Measurements from ENCODE around the gene AKR1B15.

DNA sequence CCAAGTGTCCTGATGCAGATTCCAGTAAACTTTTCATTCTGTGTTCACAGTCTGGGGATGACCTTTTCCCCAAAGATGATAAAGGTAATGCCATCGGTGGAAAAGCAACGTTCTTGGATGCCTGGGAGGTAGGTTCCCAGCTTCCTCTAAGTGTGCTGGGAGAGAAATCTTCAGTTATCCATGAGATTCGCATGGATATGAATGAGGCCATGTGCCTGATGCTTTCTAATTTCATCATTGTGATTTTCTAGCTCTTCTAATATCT lies 16.0 kb upstream of the AKR1B15 start:
- TF ChIP-seq, protein P1, sequence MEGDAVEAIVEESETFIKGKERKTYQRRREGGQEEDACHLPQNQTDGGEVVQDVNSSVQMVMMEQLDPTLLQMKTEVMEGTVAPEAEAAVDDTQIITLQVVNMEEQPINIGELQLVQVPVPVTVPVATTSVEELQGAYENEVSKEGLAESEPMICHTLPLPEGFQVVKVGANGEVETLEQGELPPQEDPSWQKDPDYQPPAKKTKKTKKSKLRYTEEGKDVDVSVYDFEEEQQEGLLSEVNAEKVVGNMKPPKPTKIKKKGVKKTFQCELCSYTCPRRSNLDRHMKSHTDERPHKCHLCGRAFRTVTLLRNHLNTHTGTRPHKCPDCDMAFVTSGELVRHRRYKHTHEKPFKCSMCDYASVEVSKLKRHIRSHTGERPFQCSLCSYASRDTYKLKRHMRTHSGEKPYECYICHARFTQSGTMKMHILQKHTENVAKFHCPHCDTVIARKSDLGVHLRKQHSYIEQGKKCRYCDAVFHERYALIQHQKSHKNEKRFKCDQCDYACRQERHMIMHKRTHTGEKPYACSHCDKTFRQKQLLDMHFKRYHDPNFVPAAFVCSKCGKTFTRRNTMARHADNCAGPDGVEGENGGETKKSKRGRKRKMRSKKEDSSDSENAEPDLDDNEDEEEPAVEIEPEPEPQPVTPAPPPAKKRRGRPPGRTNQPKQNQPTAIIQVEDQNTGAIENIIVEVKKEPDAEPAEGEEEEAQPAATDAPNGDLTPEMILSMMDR (IDR thresholded peaks at IDR 0.05): no peak
- TF ChIP-seq POLR2A (IDR thresholded peaks at IDR 0.05): no peak

All from lower leg skin (tissue), 3 donors.